Cerebellar cortex (tissue), 1 donor: Measurements from ENCODE around the gene ERBIN.
"Not testable (repeated sequence)": the region's sequence is repeated elsewhere in the genome, so short reads cannot be mapped to it uniquely, and the experiment has no call there.

Experiments used
- DNase-seq: peaks from one replicate; pipeline ENCODE4 v3.0.0-alpha.2; 2015; ENCODE audit warnings: low spot score

ERBIN gene

DNA sequence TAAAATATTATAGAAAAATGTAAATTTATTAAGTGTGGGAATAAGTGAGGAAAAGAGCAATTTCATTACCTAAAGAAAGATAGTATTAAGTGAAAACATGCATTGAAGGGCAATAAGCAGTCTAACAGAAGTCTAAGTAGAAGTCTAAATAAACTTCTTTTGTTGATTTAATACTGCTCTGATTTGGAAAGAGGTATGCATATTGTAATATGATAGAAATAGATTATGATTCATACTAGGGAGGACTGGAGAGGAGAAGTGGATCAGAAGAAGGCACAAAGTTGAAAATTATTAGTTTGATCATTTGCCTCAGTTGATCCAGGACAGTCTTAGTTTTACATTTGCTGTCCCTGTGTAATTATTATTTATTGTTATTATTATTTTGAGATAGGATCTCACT is 6.6 kb upstream of the ERBIN start:
- DNase-seq = no peak

- no peak for DNase-seq
Measured at GRCh38 chr5:65923339-65923738, 3.0 kb upstream of the ERBIN start.

DNA sequence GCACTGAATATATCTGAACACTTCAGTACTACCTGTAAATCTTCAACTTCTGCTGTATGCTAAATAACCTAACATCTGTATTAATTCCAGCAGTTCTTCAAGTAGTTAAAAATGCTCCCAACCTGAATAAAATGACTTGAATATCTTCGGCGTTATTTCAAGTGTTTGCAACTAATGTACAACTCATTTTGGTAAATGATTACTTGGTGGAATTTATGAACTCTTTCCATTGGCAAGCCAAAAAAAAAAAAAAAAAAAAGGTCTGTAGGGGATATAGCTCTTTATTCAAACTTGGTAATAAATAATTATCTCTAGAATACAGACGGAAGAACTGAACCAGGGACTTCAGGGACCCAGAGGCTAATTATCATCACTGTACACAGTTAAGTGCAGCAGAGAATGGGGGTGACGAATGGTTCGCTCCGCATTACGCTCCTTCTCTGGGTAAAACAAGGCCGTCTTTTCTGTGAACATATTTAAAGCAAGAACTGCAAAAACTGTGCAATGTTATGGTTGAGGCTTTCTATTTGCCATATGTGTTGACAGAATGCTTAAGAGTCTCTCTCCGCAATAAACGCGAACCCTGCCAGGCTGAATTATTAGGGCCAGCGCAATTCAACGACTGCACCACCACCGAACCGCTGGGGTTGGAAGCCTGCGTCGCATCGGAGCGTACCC is 1.9 kb upstream of the ERBIN start:
- no peak for DNase-seq

GRCh38 chr5:65925044-65925600 is 1.3 kb upstream of the ERBIN start:
- DNase-seq = peak; percentile 56

DNA sequence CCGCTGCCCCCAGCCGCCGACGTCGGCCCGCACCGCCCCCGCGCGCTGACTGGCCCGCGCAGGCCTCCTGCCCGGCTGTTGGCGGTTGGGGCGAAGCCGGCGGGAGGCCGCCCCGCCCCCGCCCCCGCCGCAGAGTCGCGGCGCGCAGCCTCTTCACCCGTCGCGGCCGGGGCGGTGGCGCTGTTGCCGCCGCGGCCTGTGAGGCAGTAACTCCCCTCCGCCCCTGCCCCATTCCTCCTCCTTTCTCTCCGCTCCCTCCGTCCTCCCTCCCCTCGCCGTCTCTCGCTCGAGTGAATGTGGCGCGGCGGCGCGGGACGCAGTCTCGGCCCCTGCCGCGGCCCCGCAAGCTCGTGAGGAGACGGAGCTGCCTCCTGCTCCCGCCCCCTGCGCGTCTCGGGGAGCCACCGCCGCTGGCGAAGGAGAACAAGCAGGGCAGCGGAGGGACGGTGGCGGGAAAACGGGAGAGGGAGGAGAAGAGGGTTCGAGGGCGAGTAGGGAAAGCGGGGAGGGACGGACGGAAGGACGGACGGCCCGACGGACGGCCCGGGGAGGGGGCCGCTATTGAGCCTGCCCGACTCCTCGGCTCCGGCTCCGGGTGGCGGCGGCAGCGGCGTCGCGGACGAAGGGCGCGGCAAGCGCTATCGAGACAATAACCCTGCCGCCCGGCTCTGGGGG is 637 bp upstream of the ERBIN start:
- DNase-seq = peak; percentile 66

GRCh38 chr5:65926893-65927292 is 518 bp downstream of the ERBIN start:
- no peak for DNase-seq

GRCh38 chr5:65927503-65928321 is 1.3 kb downstream of the ERBIN start:
- DNase-seq = peak; percentile 32

GRCh38 chr5:65928322-65928752 is 2.0 kb downstream of the ERBIN start:
- DNase-seq = no peak

DNA sequence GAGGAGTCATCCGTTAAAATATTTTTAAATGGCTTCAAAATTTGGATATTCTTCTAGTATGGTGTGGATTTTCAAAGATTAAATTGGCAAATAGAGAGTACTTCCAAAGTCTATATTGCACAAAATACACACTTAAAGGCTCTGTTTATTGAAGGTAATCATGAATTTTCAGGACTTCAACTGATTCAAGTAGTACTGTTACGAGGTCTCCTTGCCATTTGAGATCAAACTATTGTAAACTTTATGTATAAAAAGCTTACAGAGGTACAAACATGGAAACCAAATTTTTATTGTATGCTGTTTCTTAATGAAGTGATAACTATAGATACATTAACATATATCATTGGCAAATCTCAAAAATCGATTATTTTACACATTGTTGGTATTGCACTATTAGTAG is 2.5 kb downstream of the ERBIN start:
- DNase-seq = no peak

DNA sequence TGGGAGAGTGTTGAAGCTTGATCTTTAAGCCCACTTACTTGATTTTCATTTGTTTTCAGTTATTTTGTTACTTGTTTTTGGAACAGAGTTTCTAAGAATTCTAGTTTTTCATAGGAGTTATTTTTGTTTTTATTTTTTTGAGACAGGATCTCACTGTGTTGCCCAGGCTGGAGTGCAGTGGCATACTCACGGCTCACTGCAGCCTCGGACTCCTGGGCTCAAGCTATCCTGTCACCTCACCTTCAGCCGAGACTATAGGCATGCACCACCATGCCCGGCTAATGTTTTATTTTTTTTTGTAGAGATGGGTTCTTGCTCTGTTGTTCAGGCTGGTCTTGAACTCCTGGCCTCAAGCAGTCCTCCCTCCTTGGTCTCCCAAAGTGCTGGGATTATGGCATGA is 6.3 kb downstream of the ERBIN start:
- no peak for DNase-seq

DNA sequence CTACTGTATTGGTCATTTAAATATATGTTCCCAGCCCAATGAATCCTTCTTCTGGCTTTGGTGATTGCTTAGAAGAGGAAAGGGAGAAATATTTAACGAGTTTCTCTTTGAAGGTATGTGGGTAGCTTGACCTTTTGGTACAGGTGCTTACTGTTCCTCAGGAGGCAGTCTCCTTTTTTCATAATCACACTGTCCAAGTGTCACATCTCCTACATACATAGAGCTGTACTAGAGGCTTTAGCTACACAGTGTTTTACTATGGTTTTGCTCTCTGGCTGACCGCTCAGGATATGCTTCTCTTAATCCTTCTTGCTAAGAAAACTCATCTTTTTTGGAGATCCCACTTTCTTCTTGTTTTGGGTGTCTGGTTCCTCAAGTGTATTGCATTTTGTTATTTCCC is 6.9 kb downstream of the ERBIN start:
- DNase-seq = no peak

DNA sequence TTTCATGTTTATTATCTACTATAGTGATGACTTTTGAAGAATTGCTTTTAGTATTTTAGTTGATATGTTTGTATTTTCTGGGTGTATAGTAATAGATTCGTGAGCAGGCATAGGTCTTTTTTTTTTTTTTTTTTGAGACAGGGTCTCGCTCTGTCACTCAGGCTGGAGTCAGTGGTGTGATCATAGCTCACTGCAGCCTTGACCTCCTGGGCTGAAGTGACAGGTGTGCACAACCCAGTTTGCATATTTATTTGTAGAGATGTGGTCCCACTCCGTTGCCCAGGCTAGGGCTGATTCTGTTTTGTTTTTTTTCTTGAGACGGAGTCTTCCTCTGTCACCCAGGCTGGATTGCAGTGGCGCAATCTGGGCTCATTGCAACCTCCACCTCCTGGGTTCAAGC is 11.9 kb downstream of the ERBIN start:
- no peak for DNase-seq

GRCh38 chr5:65943771-65944170 is 17.4 kb downstream of the ERBIN start:
- no peak for DNase-seq

DNA sequence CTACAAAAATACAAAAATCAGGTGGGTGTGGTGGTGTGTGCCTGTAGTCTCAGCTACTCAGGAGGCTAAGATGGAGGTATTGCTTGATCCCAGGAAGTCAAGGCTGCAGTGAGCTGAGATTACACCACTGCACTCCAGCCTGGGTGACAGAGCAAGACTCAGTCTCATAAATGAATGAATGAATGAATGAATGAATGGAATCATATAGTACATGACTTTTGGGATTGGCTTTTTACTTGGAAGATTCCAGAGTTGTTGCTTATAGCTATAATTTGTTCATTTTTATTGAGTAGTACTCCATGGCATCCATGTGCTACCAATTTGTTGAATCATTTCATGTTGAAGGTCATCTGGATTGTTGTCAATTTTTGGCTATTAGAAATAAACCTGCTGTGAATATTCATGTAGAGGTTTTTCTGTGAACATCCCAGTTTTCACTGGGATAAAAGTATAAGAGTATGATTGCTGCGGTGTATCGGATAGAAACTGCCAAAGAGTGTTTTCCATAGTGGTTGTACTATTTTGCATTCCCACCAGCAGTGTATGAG is 19.9 kb downstream of the ERBIN start:
- no peak for DNase-seq

DNA sequence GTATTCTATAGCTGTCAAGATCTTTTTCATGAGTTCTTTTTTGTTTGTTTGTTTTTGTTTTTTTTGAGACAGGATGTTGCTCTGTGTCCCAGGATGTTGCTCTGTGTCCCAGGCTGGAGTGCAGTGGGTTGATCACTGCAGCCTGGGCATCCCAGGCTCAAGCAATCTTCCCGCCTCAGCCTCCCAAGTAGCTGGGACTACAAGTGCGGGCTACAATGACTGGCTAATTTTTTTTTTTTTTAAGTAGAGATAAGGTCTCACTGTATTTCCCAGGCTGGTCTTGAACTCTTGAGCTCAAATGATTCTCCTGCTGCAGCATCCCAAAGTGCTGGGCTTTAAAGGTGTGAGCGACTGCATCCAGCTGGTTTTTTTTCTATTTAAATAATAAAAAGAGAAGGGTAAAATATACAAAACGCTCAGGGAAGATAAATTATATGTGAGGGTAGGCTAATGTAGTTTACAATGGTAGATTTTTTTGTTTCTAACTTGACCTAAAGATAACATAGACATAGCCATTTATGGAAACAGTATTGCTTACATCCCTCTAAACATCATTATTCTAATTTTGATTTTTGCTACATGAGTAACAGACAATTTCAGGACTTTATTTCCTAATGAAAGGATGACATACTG is 21.9 kb downstream of the ERBIN start:
- DNase-seq = no peak

GRCh38 chr5:65951330-65951729 is 25.0 kb downstream of the ERBIN start:
- no peak for DNase-seq

GRCh38 chr5:65952259-65952658 is 25.9 kb downstream of the ERBIN start:
- no peak for DNase-seq

GRCh38 chr5:65954200-65954599 is 27.8 kb downstream of the ERBIN start:
- no peak for DNase-seq

- DNase-seq = no peak
Measured at GRCh38 chr5:65955746-65956145, 29.4 kb downstream of the ERBIN start.

- DNase-seq = not testable (repeated sequence)
Measured at GRCh38 chr5:65957703-65958102, 31.3 kb downstream of the ERBIN start.

GRCh38 chr5:65961633-65962032 is 35.3 kb downstream of the ERBIN start:
- no peak for DNase-seq
